GM12878 (cell line): ENCODE results near the gene YEATS4. TPM values are rescaled to one million over a fixed set of nuclear protein-coding genes. Genes with fewer than 3 reads are reported as not detected.

Experiments used
- ATAC-seq: fragments of 200-7000 bp; cut with Tn5 transposase; 3 replicates; pipeline ENCODE4 v1.9.1; 2020; ENCODE audit warnings: mild to moderate bottlenecking, moderate library complexity
- BruUV-seq: library from RNA; stranded (reverse); fragments of 400-500 nt; replicated peaks from 2 replicates; lab custom pipeline; 2021; lab: Mats Ljungman, UMichigan
- CTCF ChIA-PET: fragments of 300-600 bp; sonication (Branson Sonifier 250); formaldehyde crosslinking; extraction: SDS; loops from one replicate; lab custom pipeline; 2021; ENCODE audit warnings: inconsistent platforms; lab: Yijun Ruan, JAX
- POLR2A ChIA-PET: fragments of 350-600 bp; formaldehyde crosslinking; extraction: SDS; loops from one replicate; lab custom pipeline; 2021; ENCODE audit warnings: inconsistent platforms; lab: Charles Lee
- RAD21 ChIA-PET: fragments of 300-600 bp; sonication (Branson Sonifier 250); formaldehyde crosslinking; loops from one replicate; lab custom pipeline; 2023; ENCODE audit warnings: antibody characterized with exemption; ENCODE audit not compliant: unreplicated experiment; lab: Charles Lee
- SMC1A ChIA-PET: fragments of 300-600 bp; sonication (Branson Sonifier 250); formaldehyde crosslinking; loops from one replicate; lab custom pipeline; 2023; ENCODE audit not compliant: unreplicated experiment, uncharacterized antibody; lab: Charles Lee
- DNase-seq: peaks from one replicate; pipeline ENCODE4 v3.0.0-alpha.2; 2011; ENCODE audit warnings: low read depth, low spot score
- FAIRE-seq: peaks from 3 replicates; lab custom pipeline; 2011; peaks lifted over from hg19 to GRCh38; lab: Jason Lieb, UNC
- H2AFZ ChIP-seq: 2 replicates; pipeline ENCODE4 v1.6.0; 2011; ENCODE audit warnings: low read depth, low read length, control low read depth; ENCODE audit not compliant: control insufficient read depth
- H3K27ac ChIP-seq: 2 replicates; pipeline ENCODE4 v1.5.1; 2011; ENCODE audit warnings: control low read depth; ENCODE audit not compliant: control insufficient read depth, insufficient read depth
- H3K27me3 ChIP-seq, 2 experiments: replicated peaks in 1 of 2; 2 replicates each; pipeline versions ENCODE4 v1.6.0 to v1.6.1; 2011; ENCODE audit warnings: low read length in 1 of 2; ENCODE audit not compliant: control insufficient read depth in 2 of 2, insufficient read depth in 2 of 2
- H3K36me3 ChIP-seq, 2 experiments: 2 replicates each; pipeline ENCODE4 v1.5.1; 2011; ENCODE audit warnings: low read length in 1 of 2; ENCODE audit not compliant: control insufficient read depth in 2 of 2, insufficient read depth in 2 of 2
- H3K4me1 ChIP-seq: 2 replicates; pipeline ENCODE4 v1.6.1; 2011; ENCODE audit warnings: mild to moderate bottlenecking, low read length, moderate library complexity, mixed read lengths; ENCODE audit not compliant: control insufficient read depth, insufficient read depth
- H3K4me2 ChIP-seq: 2 replicates; pipeline ENCODE4 v1.6.0; 2011; ENCODE audit warnings: control low read depth; ENCODE audit not compliant: control insufficient read depth, insufficient read depth
- H3K4me3 ChIP-seq: fragments of 200-600 bp; sonication (generic); 2 replicates; pipeline ENCODE4 v1.5.1; 2016
- H3K79me2 ChIP-seq: 2 replicates; pipeline ENCODE4 v1.6.0; 2011; ENCODE audit warnings: low read length; ENCODE audit not compliant: control insufficient read depth, insufficient read depth
- H3K9ac ChIP-seq: 2 replicates; pipeline ENCODE4 v1.8.0; 2011; ENCODE audit warnings: low read length, control low read depth, mixed read lengths; ENCODE audit not compliant: control insufficient read depth, insufficient read depth
- H3K9me3 ChIP-seq: replicated peaks from 3 replicates; pipeline ENCODE4 v1.5.1; 2011; ENCODE audit warnings: mild to moderate bottlenecking, low read length; ENCODE audit not compliant: control insufficient read depth, insufficient read depth
- H4K20me1 ChIP-seq: 2 replicates; pipeline ENCODE4 v1.6.0; 2011; ENCODE audit not compliant: control insufficient read depth, insufficient read depth
- CBFB ChIP-seq: IDR thresholded peaks from 2 replicates; pipeline ENCODE4 v1.6.1; 2016; ENCODE audit warnings: antibody characterized with exemption, low read depth
- EED ChIP-seq: sonication (generic); IDR thresholded peaks from 2 replicates; pipeline ENCODE4 v1.6.1; 2016; ENCODE audit warnings: antibody characterized with exemption, low read depth
- KAT2A ChIP-seq: conservative IDR thresholded peaks from 2 replicates; pipeline ENCODE4 v1.6.1; 2011; ENCODE audit warnings: low read depth, low read length; ENCODE audit not compliant: control insufficient read depth
- SRF ChIP-seq, 2 experiments: IDR thresholded peaks; 2 replicates each; pipeline ENCODE4 v1.6.1; 2011; ENCODE audit warnings: low read depth in 2 of 2, low read length in 2 of 2, mild to moderate bottlenecking in 1 of 2, moderate library complexity in 1 of 2
- STAT3 ChIP-seq: IDR thresholded peaks from 2 replicates; pipeline ENCODE4 v1.6.1; 2011; ENCODE audit warnings: low read depth, low read length, improper control_type of control experiment
- WGBS: methylation state at CpG from one replicate; pipeline ENCODE4 v1.1.6; 2016; ENCODE audit warnings: low lambda C conversion rate; ENCODE audit not compliant: insufficient replicate concordance, insufficient coverage; ENCODE audit errors: missing lambda C conversion rate; 5-methylcytosine and 5-hydroxymethylcytosine counted together
- in situ Hi-C: fragments of 300-500 bp; cut with MboI; formaldehyde crosslinking; loops from 9 replicates; pipeline ENCODE4 v1.14.3; 2018; ENCODE audit warnings: mixed read lengths
- intact Hi-C: fragments of 100-400 bp; cut with micrococcal nuclease; formaldehyde crosslinking; loops from one replicate; pipeline ENCODE4 v1.14.2; 2022; ENCODE audit not compliant: unreplicated experiment
- polyA plus RNA-seq, 11 experiments: library from polyadenylated mRNA; depleted of rRNA in 4 of 11; unstranded in 6 of 11; stranded (reverse) in 5 of 11; fragments of >200 nt; fragmentation: Nextera tagmentation in 4 of 11; fragmentation: Illumina TruSeq in 1 of 11; extraction: Ambion mirVana in 4 of 11; extraction: Trizol in 1 of 11; gene quantifications; 1 replicate in 1 of 11; 2 replicates in 10 of 11; pipeline versions ENCODE4 v1.2.1 to v1.2.3, GENCODE V29; 2011 to 2016; ENCODE audit warnings: inconsistent platforms in 2 of 11, missing spikeins in 2 of 11, low read depth in 1 of 11
- total RNA-seq, 4 experiments: library from RNA; depleted of rRNA in 3 of 4; stranded (reverse); fragments of >200 nt in 3 of 4; fragmentation: Illumina TruSeq in 1 of 4; extraction: Trizol in 1 of 4; gene quantifications; 2 replicates each; pipeline versions ENCODE4 v1.2.1 to v1.2.3, GENCODE V29; 2013 to 2021
- TF ChIP-seq, protein P1 (sequence below): IDR thresholded peaks from 2 replicates; pipeline ENCODE4 v1.6.1; 2012; ENCODE audit warnings: improper control_type of control experiment, low read depth, low read length; ENCODE audit not compliant: insufficient replicate concordance
- TF ChIP-seq, protein P2 (sequence below): fragments of 450-650 bp; IDR thresholded peaks from 2 replicates; pipeline ENCODE4 v1.6.1; 2016; ENCODE audit warnings: mild to moderate bottlenecking

YEATS4 gene
- total and polyA plus RNA-seq, 10 of the 15 experiments (the other 5 are each of a cell fraction or from before 2014, with no cell fraction given) = 23.8 to 45.4 (median 36.8) TPM

DNA sequence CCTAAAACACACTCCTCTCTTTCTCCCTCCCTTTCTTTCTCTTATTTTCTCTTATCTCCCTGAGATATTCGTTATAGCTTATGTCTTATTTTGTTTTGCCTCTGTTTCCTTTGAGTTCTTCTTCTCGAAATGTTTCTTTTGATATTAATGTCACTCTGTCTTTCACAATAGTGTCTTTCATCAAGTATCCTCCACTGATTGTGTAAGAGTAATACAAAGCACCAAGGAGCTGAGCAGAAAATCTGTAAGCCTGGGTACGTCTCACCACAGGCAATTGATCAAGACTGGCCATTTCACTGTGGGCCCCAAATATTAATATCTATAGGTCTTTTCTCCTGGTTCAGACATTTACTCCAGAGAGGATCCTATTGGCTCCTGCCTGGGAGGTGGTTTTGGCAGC, 16.2 kb upstream of the YEATS4 start:
- no peaks in the 10 kb centered on the region for H3K79me2 ChIP-seq
- FAIRE-seq = no peak
- no peak overlapping the region for H3K27ac ChIP-seq
- ATAC-seq = no peak
- H3K9ac ChIP-seq = no peak overlapping the region
- in situ Hi-C loops (no loop called here), intact Hi-C loops (no loop called here)
- no peak overlapping the region for H3K4me3 ChIP-seq
- H3K36me3 ChIP-seq = no peaks in the 10 kb centered on the region
- H3K27me3 ChIP-seq = no peaks in the 10 kb centered on the region
- BruUV-seq = no TSS peak
- H3K4me2 ChIP-seq = no peak overlapping the region
- WGBS = 20% methylated on average over 3 of the region's 3 CpGs
- ChIA-PET POLR2A (no interaction called here), CTCF (interaction anchor here (0.8 to 2.1 kb wide), 6 partner anchors 11 to 295 kb away, joined by 3 to 9 read pairs (median 4); no protein-coding TSS in a partner anchor), RAD21 (no interaction called here)
- DNase-seq = no peak
- H2AFZ ChIP-seq = no peak overlapping the region
- H3K9me3 ChIP-seq = no peaks in the 10 kb centered on the region
- TF ChIP-seq SRF (IDR thresholded peaks at IDR 0.05; ENCODE audit: low read depth in 2 of 2, low read length in 2 of 2) = no peak
- TF ChIP-seq STAT3 = no peak
- TF ChIP-seq, all 136 proteins: peak for 0
- SMC1A ChIA-PET = interaction anchor here (0.8 kb wide), 1 partner anchor 13 kb away, joined by 3 read pairs; no protein-coding TSS in a partner anchor
- Histone ChIP-seq H3K4me1 (no peaks in the 10 kb centered on the region), H4K20me1 (no peaks in the 10 kb centered on the region)

DNA sequence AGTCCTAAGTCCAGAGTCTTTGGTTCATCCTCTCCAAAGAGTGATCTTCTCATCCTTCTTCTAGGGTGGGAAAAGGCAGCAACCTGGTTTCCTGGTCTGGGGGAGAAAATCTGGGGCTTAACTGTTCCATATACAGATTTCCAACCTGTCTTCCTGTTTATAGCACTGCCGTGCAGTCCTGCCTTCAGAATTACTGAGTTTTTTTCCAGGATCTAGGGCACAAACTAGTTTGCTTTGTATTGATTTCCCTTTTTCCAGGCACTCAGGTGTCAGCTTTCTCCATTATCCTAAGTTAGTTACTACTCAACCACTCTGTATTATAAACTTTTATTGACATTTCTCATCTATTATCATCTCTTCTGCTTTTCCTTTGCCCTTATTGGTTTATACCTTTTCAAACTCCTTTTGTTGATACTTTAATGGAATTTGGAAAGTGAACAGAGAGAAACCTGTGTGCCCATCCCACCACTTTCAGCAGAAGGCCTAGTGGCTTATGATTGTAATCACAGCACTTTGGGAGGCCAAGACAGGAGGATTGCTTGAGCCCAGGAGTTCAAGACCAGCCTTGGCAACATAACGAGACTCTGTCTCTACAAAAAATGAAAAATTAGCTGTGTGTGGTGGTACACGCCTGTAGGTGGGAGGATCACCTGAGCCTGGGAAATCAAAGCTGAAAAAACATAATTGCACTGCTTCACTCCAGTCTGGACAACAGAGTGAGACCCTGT, 15.5 kb upstream of the YEATS4 start:
- no peak for FAIRE-seq
- no peak overlapping the region for H3K4me3 ChIP-seq
- H3K79me2 ChIP-seq = no peaks in the 10 kb centered on the region
- H3K9ac ChIP-seq = no peak overlapping the region
- H3K36me3 ChIP-seq = no peaks in the 10 kb centered on the region
- CTCF ChIA-PET = no interaction called here
- intact Hi-C loops = no loop called here
- no peaks in the 10 kb centered on the region for H4K20me1 ChIP-seq
- no peak overlapping the region for H3K4me2 ChIP-seq
- SMC1A ChIA-PET = interaction anchor here (0.8 to 1.0 kb wide), 3 partner anchors 13 to 15 kb away, joined by 3 to 5 read pairs (median 3); no protein-coding TSS in a partner anchor
- RAD21 ChIA-PET = interaction anchor here (0.5 kb wide), 1 partner anchor 13 kb away, joined by 6 read pairs; no protein-coding TSS in a partner anchor
- in situ Hi-C loops = no loop called here
- no peaks in the 10 kb centered on the region for H3K4me1 ChIP-seq
- no peaks in the 10 kb centered on the region for H3K9me3 ChIP-seq
- BruUV-seq = no TSS peak
- ATAC-seq = no peak
- no peak for DNase-seq
- H2AFZ ChIP-seq = no peak overlapping the region
- POLR2A ChIA-PET = no interaction called here
- no peak overlapping the region for H3K27ac ChIP-seq
- WGBS = 24% methylated on average over 3 of the region's 3 CpGs
- H3K27me3 ChIP-seq = no peaks in the 10 kb centered on the region
- no peak for TF ChIP-seq CBFB
- TF ChIP-seq KAT2A = no peak
- TF ChIP-seq, protein P1, sequence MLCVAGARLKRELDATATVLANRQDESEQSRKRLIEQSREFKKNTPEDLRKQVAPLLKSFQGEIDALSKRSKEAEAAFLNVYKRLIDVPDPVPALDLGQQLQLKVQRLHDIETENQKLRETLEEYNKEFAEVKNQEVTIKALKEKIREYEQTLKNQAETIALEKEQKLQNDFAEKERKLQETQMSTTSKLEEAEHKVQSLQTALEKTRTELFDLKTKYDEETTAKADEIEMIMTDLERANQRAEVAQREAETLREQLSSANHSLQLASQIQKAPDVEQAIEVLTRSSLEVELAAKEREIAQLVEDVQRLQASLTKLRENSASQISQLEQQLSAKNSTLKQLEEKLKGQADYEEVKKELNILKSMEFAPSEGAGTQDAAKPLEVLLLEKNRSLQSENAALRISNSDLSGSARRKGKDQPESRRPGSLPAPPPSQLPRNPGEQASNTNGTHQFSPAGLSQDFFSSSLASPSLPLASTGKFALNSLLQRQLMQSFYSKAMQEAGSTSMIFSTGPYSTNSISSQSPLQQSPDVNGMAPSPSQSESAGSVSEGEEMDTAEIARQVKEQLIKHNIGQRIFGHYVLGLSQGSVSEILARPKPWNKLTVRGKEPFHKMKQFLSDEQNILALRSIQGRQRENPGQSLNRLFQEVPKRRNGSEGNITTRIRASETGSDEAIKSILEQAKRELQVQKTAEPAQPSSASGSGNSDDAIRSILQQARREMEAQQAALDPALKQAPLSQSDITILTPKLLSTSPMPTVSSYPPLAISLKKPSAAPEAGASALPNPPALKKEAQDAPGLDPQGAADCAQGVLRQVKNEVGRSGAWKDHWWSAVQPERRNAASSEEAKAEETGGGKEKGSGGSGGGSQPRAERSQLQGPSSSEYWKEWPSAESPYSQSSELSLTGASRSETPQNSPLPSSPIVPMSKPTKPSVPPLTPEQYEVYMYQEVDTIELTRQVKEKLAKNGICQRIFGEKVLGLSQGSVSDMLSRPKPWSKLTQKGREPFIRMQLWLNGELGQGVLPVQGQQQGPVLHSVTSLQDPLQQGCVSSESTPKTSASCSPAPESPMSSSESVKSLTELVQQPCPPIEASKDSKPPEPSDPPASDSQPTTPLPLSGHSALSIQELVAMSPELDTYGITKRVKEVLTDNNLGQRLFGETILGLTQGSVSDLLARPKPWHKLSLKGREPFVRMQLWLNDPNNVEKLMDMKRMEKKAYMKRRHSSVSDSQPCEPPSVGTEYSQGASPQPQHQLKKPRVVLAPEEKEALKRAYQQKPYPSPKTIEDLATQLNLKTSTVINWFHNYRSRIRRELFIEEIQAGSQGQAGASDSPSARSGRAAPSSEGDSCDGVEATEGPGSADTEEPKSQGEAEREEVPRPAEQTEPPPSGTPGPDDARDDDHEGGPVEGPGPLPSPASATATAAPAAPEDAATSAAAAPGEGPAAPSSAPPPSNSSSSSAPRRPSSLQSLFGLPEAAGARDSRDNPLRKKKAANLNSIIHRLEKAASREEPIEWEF = no peak
- TF ChIP-seq, protein P2, sequence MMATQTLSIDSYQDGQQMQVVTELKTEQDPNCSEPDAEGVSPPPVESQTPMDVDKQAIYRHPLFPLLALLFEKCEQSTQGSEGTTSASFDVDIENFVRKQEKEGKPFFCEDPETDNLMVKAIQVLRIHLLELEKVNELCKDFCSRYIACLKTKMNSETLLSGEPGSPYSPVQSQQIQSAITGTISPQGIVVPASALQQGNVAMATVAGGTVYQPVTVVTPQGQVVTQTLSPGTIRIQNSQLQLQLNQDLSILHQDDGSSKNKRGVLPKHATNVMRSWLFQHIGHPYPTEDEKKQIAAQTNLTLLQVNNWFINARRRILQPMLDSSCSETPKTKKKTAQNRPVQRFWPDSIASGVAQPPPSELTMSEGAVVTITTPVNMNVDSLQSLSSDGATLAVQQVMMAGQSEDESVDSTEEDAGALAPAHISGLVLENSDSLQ = no peak
- no peak for TF ChIP-seq EED
